Testis (tissue), 2 donors: Measurements from ENCODE around the gene RUBCN.
"Not testable (repeated sequence)": the region's sequence is repeated elsewhere in the genome, so short reads cannot be mapped to it uniquely, and the experiment has no call there.

ENCODE experiments used
- POLR2A ChIP-seq: fragments of 450-650 bp; IDR thresholded peaks from one replicate; pipeline ENCODE4 v1.6.1; 2017; ENCODE audit warnings: antibody characterized with exemption, mild to moderate bottlenecking, moderate library complexity
- TF ChIP-seq, protein P1 (sequence below), 3 experiments: fragments of 450-650 bp in 2 of 3; fragments of 200-600 bp in 1 of 3; sonication (generic) in 1 of 3; IDR thresholded peaks; one replicate each; pipeline ENCODE4 v1.5.1; 2016 to 2019; ENCODE audit warnings: antibody characterized with exemption in 3 of 3, mild to moderate bottlenecking in 2 of 3, moderate library complexity in 1 of 3

- TF ChIP-seq, protein P1, sequence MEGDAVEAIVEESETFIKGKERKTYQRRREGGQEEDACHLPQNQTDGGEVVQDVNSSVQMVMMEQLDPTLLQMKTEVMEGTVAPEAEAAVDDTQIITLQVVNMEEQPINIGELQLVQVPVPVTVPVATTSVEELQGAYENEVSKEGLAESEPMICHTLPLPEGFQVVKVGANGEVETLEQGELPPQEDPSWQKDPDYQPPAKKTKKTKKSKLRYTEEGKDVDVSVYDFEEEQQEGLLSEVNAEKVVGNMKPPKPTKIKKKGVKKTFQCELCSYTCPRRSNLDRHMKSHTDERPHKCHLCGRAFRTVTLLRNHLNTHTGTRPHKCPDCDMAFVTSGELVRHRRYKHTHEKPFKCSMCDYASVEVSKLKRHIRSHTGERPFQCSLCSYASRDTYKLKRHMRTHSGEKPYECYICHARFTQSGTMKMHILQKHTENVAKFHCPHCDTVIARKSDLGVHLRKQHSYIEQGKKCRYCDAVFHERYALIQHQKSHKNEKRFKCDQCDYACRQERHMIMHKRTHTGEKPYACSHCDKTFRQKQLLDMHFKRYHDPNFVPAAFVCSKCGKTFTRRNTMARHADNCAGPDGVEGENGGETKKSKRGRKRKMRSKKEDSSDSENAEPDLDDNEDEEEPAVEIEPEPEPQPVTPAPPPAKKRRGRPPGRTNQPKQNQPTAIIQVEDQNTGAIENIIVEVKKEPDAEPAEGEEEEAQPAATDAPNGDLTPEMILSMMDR (IDR thresholded peaks at IDR 0.05): not testable (repeated sequence)
- TF ChIP-seq POLR2A: not testable (repeated sequence)
Observed at GRCh38 chr3:197647649-197648048, 89.1 kb downstream of the RUBCN start.
